ENCODE results near the gene ELK4. TPM values are rescaled to one million over a fixed set of nuclear protein-coding genes. Genes with fewer than 3 reads are reported as not detected.

The ELK4 gene
- total and polyA plus RNA-seq, 8 donors: 23.6 to 69.9 (median 26.9) TPM

GRCh38 chr1:205594846-205595245 lies 37.0 kb downstream of the ELK4 start:
- no peak for DNase-seq
- Histone ChIP-seq H3K27ac (no peak overlapping the region), H3K4me1 (peaks cover 7 to 31% of the 10 kb centered on the region in 2 donors), H3K9me3 (no peaks in the 10 kb centered on the region), H3K4me3 (no peak overlapping the region), H3K36me3 (peaks cover 0 to 6% of the 10 kb centered on the region in 2 donors), H3K27me3 (no peaks in the 10 kb centered on the region)
- intact Hi-C loops (cut with DNase I): loop anchor here in 1 of 2 donors (5.0 kb wide), 1 partner anchor 42 kb away; no protein-coding TSS in a partner anchor
- ATAC-seq: no peak
- no peak for TF ChIP-seq CTCF (IDR thresholded peaks at IDR 0.05)

GRCh38 chr1:205593967-205594366 lies 37.8 kb downstream of the ELK4 start:
- Histone ChIP-seq H3K27me3 (no peaks in the 10 kb centered on the region), H3K36me3 (peaks cover 0 to 6% of the 10 kb centered on the region in 2 donors), H3K4me1 (peaks cover 3 to 24% of the 10 kb centered on the region in 2 donors), H3K9me3 (no peaks in the 10 kb centered on the region), H3K27ac (peak overlapping the region in 1 of 2 donors; percentile 8), H3K4me3 (no peak overlapping the region)
- TF ChIP-seq CTCF (IDR thresholded peaks at IDR 0.05): no peak
- no peak for DNase-seq
- intact Hi-C loops (cut with DNase I): loop anchor here in 1 of 2 donors (2.0 to 5.0 kb wide), 2 partner anchors 43 to 63 kb away; no protein-coding TSS in a partner anchor
- ATAC-seq: no peak

GRCh38 chr1:205593532-205593931 lies 38.3 kb downstream of the ELK4 start:
- H3K27me3 ChIP-seq: no peaks in the 10 kb centered on the region
- H3K27ac ChIP-seq: peak overlapping the region; percentile 7 to 8
- peaks cover 0 to 6% of the 10 kb centered on the region in 2 donors for H3K36me3 ChIP-seq
- H3K4me1 ChIP-seq: peaks cover 3 to 23% of the 10 kb centered on the region in 2 donors
- TF ChIP-seq CTCF (IDR thresholded peaks at IDR 0.05): no peak
- ATAC-seq: no peak
- no peak for DNase-seq
- H3K9me3 ChIP-seq: no peaks in the 10 kb centered on the region
- H3K4me3 ChIP-seq: no peak overlapping the region
- intact Hi-C loops (cut with DNase I): loop anchor here in 1 of 2 donors (2.0 to 5.0 kb wide), 2 partner anchors 44 to 63 kb away; no protein-coding TSS in a partner anchor

GRCh38 chr1:205592443-205593003 lies 39.3 kb downstream of the ELK4 start:
- Histone ChIP-seq H3K4me3 (peak overlapping the region in 1 of 2 donors; percentile 17), H3K4me1 (peaks cover 0 to 33% of the 10 kb centered on the region in 2 donors), H3K27me3 (no peaks in the 10 kb centered on the region), H3K27ac (no peak overlapping the region), H3K9me3 (no peaks in the 10 kb centered on the region), H3K36me3 (peaks cover 0 to 2% of the 10 kb centered on the region in 2 donors)
- no peak for TF ChIP-seq CTCF (IDR thresholded peaks at IDR 0.05)
- DNase-seq (no peak), ATAC-seq (no peak)
- intact Hi-C loops (cut with DNase I): loop anchor here in 1 of 2 donors (2.0 to 5.0 kb wide), 2 partner anchors 45 to 64 kb away; no protein-coding TSS in a partner anchor

GRCh38 chr1:205591522-205592351 lies 40.1 kb downstream of the ELK4 start:
- no peak overlapping the region for H3K27ac ChIP-seq
- peak; percentile 91 to 98 for TF ChIP-seq CTCF (IDR thresholded peaks at IDR 0.05)
- intact Hi-C loops (cut with DNase I): loop anchor here in 1 of 2 donors (2.0 to 5.0 kb wide), 2 partner anchors 46 to 65 kb away; no protein-coding TSS in a partner anchor
- peak; percentile 82 to 96 (median 88) for DNase-seq
- peak overlapping the region; percentile 10 to 17 for H3K4me3 ChIP-seq
- no peaks in the 10 kb centered on the region for H3K9me3 ChIP-seq
- H3K4me1 ChIP-seq: peaks cover 0 to 35% of the 10 kb centered on the region in 2 donors
- peak; percentile 98 for ATAC-seq
- no peaks in the 10 kb centered on the region for H3K27me3 ChIP-seq
- no peaks in the 10 kb centered on the region for H3K36me3 ChIP-seq

Data from left lung (tissue), 10 donors.